B cell (primary cell): Measurements from ENCODE around the gene COL4A6.

ENCODE experiments used
- CTCF ChIP-seq: fragments of 200-600 bp; IDR thresholded peaks from one replicate; pipeline ENCODE4 v1.8.0; 2022; ENCODE audit warnings: antibody characterized with exemption, mild to moderate bottlenecking
- EZH2 ChIP-seq: IDR thresholded peaks from 2 replicates; pipeline ENCODE4 v1.6.1; 2012; ENCODE audit warnings: borderline replicate concordance, low read depth, mild to moderate bottlenecking, moderate library complexity, low read length; ENCODE audit not compliant: insufficient read depth, poor library complexity, severe bottlenecking

GRCh38 chrX:108199041-108199440 lies 239.2 kb downstream of the COL4A6 start:
- TF ChIP-seq CTCF (no peak), EZH2 (no peak)
